GM12878 (cell line): ENCODE measurements around the gene SLC34A3. TPM values are rescaled to one million over a fixed set of nuclear protein-coding genes. Genes with fewer than 3 reads are reported as not detected.

Experiments used
- ATAC-seq: fragments of 200-7000 bp; cut with Tn5 transposase; 3 replicates; pipeline ENCODE4 v1.9.1; 2020; ENCODE audit warnings: mild to moderate bottlenecking, moderate library complexity
- BruUV-seq: library from RNA; stranded (reverse); fragments of 400-500 nt; replicated peaks from 2 replicates; lab custom pipeline; 2021; lab: Mats Ljungman, UMichigan
- CTCF ChIA-PET: fragments of 300-600 bp; sonication (Branson Sonifier 250); formaldehyde crosslinking; extraction: SDS; loops from one replicate; lab custom pipeline; 2021; ENCODE audit warnings: inconsistent platforms; lab: Yijun Ruan, JAX
- POLR2A ChIA-PET: fragments of 350-600 bp; formaldehyde crosslinking; extraction: SDS; loops from one replicate; lab custom pipeline; 2021; ENCODE audit warnings: inconsistent platforms; lab: Charles Lee
- RAD21 ChIA-PET: fragments of 300-600 bp; sonication (Branson Sonifier 250); formaldehyde crosslinking; loops from one replicate; lab custom pipeline; 2023; ENCODE audit warnings: antibody characterized with exemption; ENCODE audit not compliant: unreplicated experiment; lab: Charles Lee
- SMC1A ChIA-PET: fragments of 300-600 bp; sonication (Branson Sonifier 250); formaldehyde crosslinking; loops from one replicate; lab custom pipeline; 2023; ENCODE audit not compliant: unreplicated experiment, uncharacterized antibody; lab: Charles Lee
- DNase-seq: peaks from one replicate; pipeline ENCODE4 v3.0.0-alpha.2; 2011; ENCODE audit warnings: low read depth, low spot score
- FAIRE-seq: peaks from 3 replicates; lab custom pipeline; 2011; peaks lifted over from hg19 to GRCh38; lab: Jason Lieb, UNC
- H2AFZ ChIP-seq: 2 replicates; pipeline ENCODE4 v1.6.0; 2011; ENCODE audit warnings: low read depth, low read length, control low read depth; ENCODE audit not compliant: control insufficient read depth
- H3K27ac ChIP-seq: 2 replicates; pipeline ENCODE4 v1.5.1; 2011; ENCODE audit warnings: control low read depth; ENCODE audit not compliant: control insufficient read depth, insufficient read depth
- H3K27me3 ChIP-seq, 2 experiments: replicated peaks in 1 of 2; 2 replicates each; pipeline versions ENCODE4 v1.6.0 to v1.6.1; 2011; ENCODE audit warnings: low read length in 1 of 2; ENCODE audit not compliant: control insufficient read depth in 2 of 2, insufficient read depth in 2 of 2
- H3K36me3 ChIP-seq, 2 experiments: 2 replicates each; pipeline ENCODE4 v1.5.1; 2011; ENCODE audit warnings: low read length in 1 of 2; ENCODE audit not compliant: control insufficient read depth in 2 of 2, insufficient read depth in 2 of 2
- H3K4me1 ChIP-seq: 2 replicates; pipeline ENCODE4 v1.6.1; 2011; ENCODE audit warnings: mild to moderate bottlenecking, low read length, moderate library complexity, mixed read lengths; ENCODE audit not compliant: control insufficient read depth, insufficient read depth
- H3K4me2 ChIP-seq: 2 replicates; pipeline ENCODE4 v1.6.0; 2011; ENCODE audit warnings: control low read depth; ENCODE audit not compliant: control insufficient read depth, insufficient read depth
- H3K4me3 ChIP-seq: fragments of 200-600 bp; sonication (generic); 2 replicates; pipeline ENCODE4 v1.5.1; 2016
- H3K79me2 ChIP-seq: 2 replicates; pipeline ENCODE4 v1.6.0; 2011; ENCODE audit warnings: low read length; ENCODE audit not compliant: control insufficient read depth, insufficient read depth
- H3K9ac ChIP-seq: 2 replicates; pipeline ENCODE4 v1.8.0; 2011; ENCODE audit warnings: low read length, control low read depth, mixed read lengths; ENCODE audit not compliant: control insufficient read depth, insufficient read depth
- H3K9me3 ChIP-seq: replicated peaks from 3 replicates; pipeline ENCODE4 v1.5.1; 2011; ENCODE audit warnings: mild to moderate bottlenecking, low read length; ENCODE audit not compliant: control insufficient read depth, insufficient read depth
- H4K20me1 ChIP-seq: 2 replicates; pipeline ENCODE4 v1.6.0; 2011; ENCODE audit not compliant: control insufficient read depth, insufficient read depth
- CHD4 ChIP-seq: fragments of 200-600 bp; sonication (generic); IDR thresholded peaks from 2 replicates; pipeline ENCODE4 v1.6.1; 2016; ENCODE audit warnings: mild to moderate bottlenecking
- RAD21 ChIP-seq: IDR thresholded peaks from 2 replicates; pipeline ENCODE4 v1.6.1; 2011; ENCODE audit warnings: mild to moderate bottlenecking, low read depth, low read length, moderate library complexity; ENCODE audit not compliant: insufficient read depth
- RUNX3 ChIP-seq: IDR thresholded peaks from 2 replicates; pipeline ENCODE4 v1.6.1; 2012; ENCODE audit warnings: low read length, inconsistent platforms
- WRNIP1 ChIP-seq: IDR thresholded peaks from 2 replicates; pipeline ENCODE4 v1.6.1; 2011; ENCODE audit warnings: low read depth, low read length, improper control_type of control experiment, borderline replicate concordance
- YY1 ChIP-seq: IDR thresholded peaks from 2 replicates; pipeline ENCODE4 v1.6.1; 2011; ENCODE audit warnings: low read depth, mild to moderate bottlenecking, low read length
- ZZZ3 ChIP-seq: IDR thresholded peaks from 2 replicates; pipeline ENCODE4 v1.6.1; 2011; ENCODE audit warnings: low read depth; ENCODE audit not compliant: control insufficient read depth, insufficient read length
- WGBS: methylation state at CpG from one replicate; pipeline ENCODE4 v1.1.6; 2016; ENCODE audit warnings: low lambda C conversion rate; ENCODE audit not compliant: insufficient replicate concordance, insufficient coverage; ENCODE audit errors: missing lambda C conversion rate; 5-methylcytosine and 5-hydroxymethylcytosine counted together
- in situ Hi-C: fragments of 300-500 bp; cut with MboI; formaldehyde crosslinking; loops from 9 replicates; pipeline ENCODE4 v1.14.3; 2018; ENCODE audit warnings: mixed read lengths
- intact Hi-C: fragments of 100-400 bp; cut with micrococcal nuclease; formaldehyde crosslinking; loops from one replicate; pipeline ENCODE4 v1.14.2; 2022; ENCODE audit not compliant: unreplicated experiment
- polyA plus RNA-seq, 11 experiments: library from polyadenylated mRNA; depleted of rRNA in 4 of 11; unstranded in 6 of 11; stranded (reverse) in 5 of 11; fragments of >200 nt; fragmentation: Nextera tagmentation in 4 of 11; fragmentation: Illumina TruSeq in 1 of 11; extraction: Ambion mirVana in 4 of 11; extraction: Trizol in 1 of 11; gene quantifications; 1 replicate in 1 of 11; 2 replicates in 10 of 11; pipeline versions ENCODE4 v1.2.1 to v1.2.3, GENCODE V29; 2011 to 2016; ENCODE audit warnings: inconsistent platforms in 2 of 11, missing spikeins in 2 of 11, low read depth in 1 of 11
- total RNA-seq, 4 experiments: library from RNA; depleted of rRNA in 3 of 4; stranded (reverse); fragments of >200 nt in 3 of 4; fragmentation: Illumina TruSeq in 1 of 4; extraction: Trizol in 1 of 4; gene quantifications; 2 replicates each; pipeline versions ENCODE4 v1.2.1 to v1.2.3, GENCODE V29; 2013 to 2021
- TF ChIP-seq, protein P1 (sequence below): fragments of 450-650 bp; IDR thresholded peaks from 2 replicates; pipeline ENCODE4 v1.6.1; 2016; ENCODE audit warnings: mild to moderate bottlenecking
- TF ChIP-seq, protein P2 (sequence below): fragments of 450-650 bp; IDR thresholded peaks from 2 replicates; pipeline ENCODE4 v1.6.1; 2016; ENCODE audit warnings: mild to moderate bottlenecking, moderate library complexity, borderline replicate concordance

SLC34A3 gene
- total and polyA plus RNA-seq, 10 of the 15 experiments (the other 5 are each of a cell fraction or from before 2014, with no cell fraction given): not detected

DNA sequence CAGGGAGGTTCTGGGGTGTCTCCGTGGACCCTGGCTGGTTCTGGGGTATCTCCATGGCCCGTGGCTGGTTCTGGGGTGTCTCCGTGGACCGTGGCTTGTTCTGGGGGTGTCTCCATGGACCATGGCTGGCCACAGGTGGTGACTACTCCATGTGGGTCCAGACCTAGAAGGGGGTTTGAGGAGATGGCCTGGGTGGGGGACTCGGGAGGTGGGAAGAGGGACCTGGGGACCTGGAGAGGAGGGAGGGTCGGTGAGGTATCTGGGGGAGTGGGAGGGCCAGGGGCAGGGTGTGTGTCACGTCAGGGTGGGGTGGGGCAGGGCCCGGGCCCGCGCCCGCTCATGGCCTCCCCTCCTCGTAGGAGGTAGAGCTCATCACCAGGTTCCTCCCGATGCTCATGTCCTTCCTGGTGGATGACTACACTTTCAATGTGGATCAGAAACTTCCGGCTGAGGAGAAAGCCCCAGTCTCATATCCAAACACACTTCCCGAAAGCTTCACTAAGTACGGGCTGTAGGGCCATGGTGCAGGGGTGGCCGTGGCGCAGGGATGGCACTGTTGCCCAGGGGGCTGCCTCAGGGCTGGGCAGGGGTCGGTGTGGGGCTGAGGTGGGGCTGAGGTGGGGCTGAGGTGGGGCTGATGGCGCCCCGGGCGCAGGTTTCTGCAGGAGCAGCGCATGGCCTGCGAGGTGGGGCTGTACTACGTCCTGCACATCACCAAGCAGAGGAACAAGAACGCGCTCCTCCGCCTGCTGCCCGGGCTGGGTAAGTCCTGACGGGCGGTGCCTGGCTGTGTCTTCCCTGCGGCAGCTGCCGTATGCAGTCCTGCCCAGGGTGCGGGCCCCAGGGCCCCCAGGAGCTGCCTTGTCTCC lies 36.1 kb downstream of the SLC34A3 start:
- RAD21 ChIA-PET: interaction anchor here (1.2 to 1.9 kb wide), 2 partner anchors 11 to 30 kb away, joined by 4 to 5 read pairs; partner anchors contain the start of gene TOR4A
- no peaks in the 10 kb centered on the region for H3K27me3 ChIP-seq
- in situ Hi-C loops (no loop called here), intact Hi-C loops (no loop called here)
- H3K4me3 ChIP-seq: no peak overlapping the region
- no peaks in the 10 kb centered on the region for H4K20me1 ChIP-seq
- no peak overlapping the region for H3K9ac ChIP-seq
- DNase-seq (no peak), FAIRE-seq (no peak), ATAC-seq (no peak)
- CTCF ChIA-PET: interaction anchor here (2.6 kb wide), 1 partner anchor 30 kb away, joined by 11 read pairs; no protein-coding TSS in a partner anchor
- POLR2A ChIA-PET: interaction anchor here (0.6 to 2.4 kb wide), 8 partner anchors 11 to 548 kb away, joined by 3 to 13 read pairs (median 4); partner anchors contain the start of genes NELFB, NRARP, TOR4A and TUBB4B
- no peak overlapping the region for H3K27ac ChIP-seq
- no peaks in the 10 kb centered on the region for H3K9me3 ChIP-seq
- peaks cover 17% of the 10 kb centered on the region for H3K4me1 ChIP-seq
- TF ChIP-seq WRNIP1: no peak
- TF ChIP-seq RAD21: no peak
- TF ChIP-seq CHD4: no peak
- TF ChIP-seq, protein P1, sequence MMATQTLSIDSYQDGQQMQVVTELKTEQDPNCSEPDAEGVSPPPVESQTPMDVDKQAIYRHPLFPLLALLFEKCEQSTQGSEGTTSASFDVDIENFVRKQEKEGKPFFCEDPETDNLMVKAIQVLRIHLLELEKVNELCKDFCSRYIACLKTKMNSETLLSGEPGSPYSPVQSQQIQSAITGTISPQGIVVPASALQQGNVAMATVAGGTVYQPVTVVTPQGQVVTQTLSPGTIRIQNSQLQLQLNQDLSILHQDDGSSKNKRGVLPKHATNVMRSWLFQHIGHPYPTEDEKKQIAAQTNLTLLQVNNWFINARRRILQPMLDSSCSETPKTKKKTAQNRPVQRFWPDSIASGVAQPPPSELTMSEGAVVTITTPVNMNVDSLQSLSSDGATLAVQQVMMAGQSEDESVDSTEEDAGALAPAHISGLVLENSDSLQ: no peak
- no peak for TF ChIP-seq RUNX3
- TF ChIP-seq, protein P2, sequence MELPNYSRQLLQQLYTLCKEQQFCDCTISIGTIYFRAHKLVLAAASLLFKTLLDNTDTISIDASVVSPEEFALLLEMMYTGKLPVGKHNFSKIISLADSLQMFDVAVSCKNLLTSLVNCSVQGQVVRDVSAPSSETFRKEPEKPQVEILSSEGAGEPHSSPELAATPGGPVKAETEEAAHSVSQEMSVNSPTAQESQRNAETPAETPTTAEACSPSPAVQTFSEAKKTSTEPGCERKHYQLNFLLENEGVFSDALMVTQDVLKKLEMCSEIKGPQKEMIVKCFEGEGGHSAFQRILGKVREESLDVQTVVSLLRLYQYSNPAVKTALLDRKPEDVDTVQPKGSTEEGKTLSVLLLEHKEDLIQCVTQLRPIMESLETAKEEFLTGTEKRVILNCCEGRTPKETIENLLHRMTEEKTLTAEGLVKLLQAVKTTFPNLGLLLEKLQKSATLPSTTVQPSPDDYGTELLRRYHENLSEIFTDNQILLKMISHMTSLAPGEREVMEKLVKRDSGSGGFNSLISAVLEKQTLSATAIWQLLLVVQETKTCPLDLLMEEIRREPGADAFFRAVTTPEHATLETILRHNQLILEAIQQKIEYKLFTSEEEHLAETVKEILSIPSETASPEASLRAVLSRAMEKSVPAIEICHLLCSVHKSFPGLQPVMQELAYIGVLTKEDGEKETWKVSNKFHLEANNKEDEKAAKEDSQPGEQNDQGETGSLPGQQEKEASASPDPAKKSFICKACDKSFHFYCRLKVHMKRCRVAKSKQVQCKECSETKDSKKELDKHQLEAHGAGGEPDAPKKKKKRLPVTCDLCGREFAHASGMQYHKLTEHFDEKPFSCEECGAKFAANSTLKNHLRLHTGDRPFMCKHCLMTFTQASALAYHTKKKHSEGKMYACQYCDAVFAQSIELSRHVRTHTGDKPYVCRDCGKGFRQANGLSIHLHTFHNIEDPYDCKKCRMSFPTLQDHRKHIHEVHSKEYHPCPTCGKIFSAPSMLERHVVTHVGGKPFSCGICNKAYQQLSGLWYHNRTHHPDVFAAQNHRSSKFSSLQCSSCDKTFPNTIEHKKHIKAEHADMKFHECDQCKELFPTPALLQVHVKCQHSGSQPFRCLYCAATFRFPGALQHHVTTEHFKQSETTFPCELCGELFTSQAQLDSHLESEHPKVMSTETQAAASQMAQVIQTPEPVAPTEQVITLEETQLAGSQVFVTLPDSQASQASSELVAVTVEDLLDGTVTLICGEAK: no peak
- no peak for TF ChIP-seq YY1
- TF ChIP-seq ZZZ3: no peak
- peak overlapping the region; percentile 3; the same call in 1 of the 2 replicates for H3K4me2 ChIP-seq
- WGBS: 91% methylated on average over 21 of the region's 34 CpGs
- 0 out of 2 replicates have a peak, but pooled peaks cover 2% of the 10 kb centered on the region for H3K79me2 ChIP-seq
- SMC1A ChIA-PET: no interaction called here
- peaks cover 6 to 16% of the 10 kb centered on the region in 2 experiments; a peak in 3 of 4 replicates for H3K36me3 ChIP-seq
- no TSS peak for BruUV-seq
- H2AFZ ChIP-seq: no peak overlapping the region
